ENCODE results near the gene MARCHF11.

Gene MARCHF11

GRCh38 chr5:16128944-16129343 is 50.6 kb downstream of the MARCHF11 start:
- DNase-seq, result no peak

- DNase-seq, result no peak
Observed at GRCh38 chr5:16127865-16128544, 51.6 kb downstream of the MARCHF11 start.

GRCh38 chr5:16120579-16120978 is 59.0 kb downstream of the MARCHF11 start:
- no peak for DNase-seq

GRCh38 chr5:16119790-16120189 is 59.8 kb downstream of the MARCHF11 start:
- no peak for DNase-seq

- no peak for DNase-seq
Observed at GRCh38 chr5:16115140-16115539, 64.5 kb downstream of the MARCHF11 start.

- DNase-seq, result no peak
Observed at GRCh38 chr5:16108418-16108817, 71.2 kb downstream of the MARCHF11 start.

GRCh38 chr5:16104961-16105360 is 74.6 kb downstream of the MARCHF11 start:
- DNase-seq, result no peak

GRCh38 chr5:16095612-16096011 is 84.0 kb downstream of the MARCHF11 start:
- DNase-seq, result no peak

- DNase-seq, result no peak
Observed at GRCh38 chr5:16090270-16090669, 89.3 kb downstream of the MARCHF11 start.

- DNase-seq, result no peak
Observed at GRCh38 chr5:16082982-16083381, 96.6 kb downstream of the MARCHF11 start.

- no peak for DNase-seq
Observed at GRCh38 chr5:16082053-16082452, 97.5 kb downstream of the MARCHF11 start.

- DNase-seq, result no peak
Observed at GRCh38 chr5:16081376-16081955, 98.1 kb downstream of the MARCHF11 start.

- no peak for DNase-seq
Observed at GRCh38 chr5:16076657-16077056, 102.9 kb downstream of the MARCHF11 start.

- no peak for DNase-seq
Observed at GRCh38 chr5:16074358-16074757, 105.2 kb downstream of the MARCHF11 start.

GRCh38 chr5:16072616-16073015 is 107.0 kb downstream of the MARCHF11 start:
- no peak for DNase-seq

GRCh38 chr5:16067415-16067814 is 112.2 kb downstream of the MARCHF11 start:
- no peak for DNase-seq

- no peak for DNase-seq
Observed at GRCh38 chr5:16066810-16067209, 112.8 kb downstream of the MARCHF11 start.

GRCh38 chr5:16066320-16066719 is 113.3 kb downstream of the MARCHF11 start:
- DNase-seq, result no peak

- no peak for DNase-seq
Observed at GRCh38 chr5:16065831-16066230, 113.8 kb downstream of the MARCHF11 start.

- no peak for DNase-seq
Observed at GRCh38 chr5:16064135-16064893, 115.3 kb downstream of the MARCHF11 start.

- no peak for DNase-seq
Observed at GRCh38 chr5:16061163-16061562, 118.4 kb downstream of the MARCHF11 start.

- no peak for DNase-seq
Observed at GRCh38 chr5:16057277-16057676, 122.3 kb downstream of the MARCHF11 start.

GRCh38 chr5:16051246-16051755 is 128.3 kb downstream of the MARCHF11 start:
- no peak for DNase-seq

GRCh38 chr5:16050414-16050813 is 129.2 kb downstream of the MARCHF11 start:
- DNase-seq, result no peak
